22Rv1 (cell line): ENCODE data around the gene TMEM233.

Source experiments
- CTCF ChIP-seq: fragments of 450-650 bp; IDR thresholded peaks from 2 replicates; pipeline ENCODE4 v1.5.1; 2017; ENCODE audit warnings: mild to moderate bottlenecking
- ZFX ChIP-seq: fragments of 450-650 bp; IDR thresholded peaks from 2 replicates; pipeline ENCODE4 v1.6.1; 2017; ENCODE audit warnings: antibody characterized with exemption, borderline replicate concordance

GRCh38 chr12:119546340-119546739 is 47.2 kb upstream of the TMEM233 start:
- no peak for TF ChIP-seq CTCF
- no peak for TF ChIP-seq ZFX
